ENCODE data around the gene PRPF38B. TPM values are rescaled to one million over a fixed set of nuclear protein-coding genes. Genes with fewer than 3 reads are reported as not detected.

The PRPF38B gene
- total RNA-seq, 1 donor from 2014 or later, result 54.7 TPM

DNA sequence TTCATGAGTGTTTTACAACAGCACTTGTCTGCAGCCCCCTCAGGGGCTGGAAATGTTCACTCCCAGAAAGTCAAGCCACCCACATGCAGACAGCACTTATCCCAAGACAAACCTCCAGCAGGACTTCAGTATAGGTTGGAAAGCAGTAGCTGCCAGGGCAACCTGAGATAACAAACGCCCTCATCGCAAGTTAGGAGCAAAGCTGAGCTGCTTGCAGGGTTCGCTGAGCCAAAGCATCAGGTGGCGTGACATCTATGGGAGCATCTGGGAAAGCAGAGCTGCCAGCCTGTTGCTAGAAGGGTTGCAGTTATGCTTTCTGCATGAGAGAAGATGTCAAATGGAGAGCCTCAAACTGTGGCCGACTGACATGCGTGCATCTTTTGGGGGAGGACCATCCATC, 50.1 kb downstream of the PRPF38B start:
- no peak overlapping the region for H3K27ac Mint-ChIP-seq
- no peaks in the 10 kb centered on the region for H3K27me3 Mint-ChIP-seq
- no peaks in the 10 kb centered on the region for H3K9me3 Mint-ChIP-seq (ENCODE audit: low read depth)
- H3K36me3 Mint-ChIP-seq (ENCODE audit: insufficient read depth), result no peaks in the 10 kb centered on the region
- no peak for DNase-seq (ENCODE audit: low spot score, unreplicated experiment)
- no peak for TF ChIP-seq CTCF (IDR thresholded peaks at IDR 0.05; ENCODE audit: unreplicated experiment)
- no peaks in the 10 kb centered on the region for H3K4me1 Mint-ChIP-seq (ENCODE audit: low read depth)
- no peak overlapping the region for H3K4me3 Mint-ChIP-seq (ENCODE audit: low read depth)

DNA sequence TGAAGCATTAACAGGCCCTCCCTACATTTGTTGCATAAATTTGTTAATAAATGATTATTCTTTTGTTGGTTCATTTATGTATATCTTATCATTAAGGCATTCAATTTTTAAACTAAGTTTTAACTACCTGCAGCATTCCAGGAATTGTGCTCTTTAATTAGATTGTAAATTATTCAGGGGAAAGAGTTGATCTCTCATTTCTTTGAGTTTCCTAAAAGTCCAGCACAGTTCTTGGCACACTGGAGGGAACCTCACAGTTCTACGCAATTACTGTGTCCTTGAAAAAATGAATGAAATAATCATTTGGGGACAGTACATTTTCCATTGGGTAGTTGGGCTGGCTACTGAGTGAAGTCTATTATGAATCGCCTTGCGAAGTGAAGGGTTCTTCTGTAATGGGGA, 53.9 kb downstream of the PRPF38B start:
- Mint-ChIP-seq H3K27me3 (no peaks in the 10 kb centered on the region), H3K27ac (peak overlapping the region; percentile 100), H3K9me3 (ENCODE audit: low read depth) (no peaks in the 10 kb centered on the region), H3K4me3 (ENCODE audit: low read depth) (peak overlapping the region; percentile 90), H3K36me3 (ENCODE audit: insufficient read depth) (peaks cover 8% of the 10 kb centered on the region), H3K4me1 (ENCODE audit: low read depth) (peaks cover 13% of the 10 kb centered on the region)
- TF ChIP-seq CTCF (IDR thresholded peaks at IDR 0.05; ENCODE audit: unreplicated experiment), result no peak
- DNase-seq (ENCODE audit: low spot score, unreplicated experiment), result no peak

GRCh38 chr1:108746382-108747170, 54.5 kb downstream of the PRPF38B start, which contains the start of gene STXBP3:
STXBP3 (plus strand) TSS chr1:108746674; CDS start chr1:108746738, 64 bp downstream.
- Mint-ChIP-seq H3K4me1 (ENCODE audit: low read depth) (peaks cover 13% of the 10 kb centered on the region), H3K9me3 (ENCODE audit: low read depth) (no peaks in the 10 kb centered on the region), H3K36me3 (ENCODE audit: insufficient read depth) (peaks cover 8% of the 10 kb centered on the region), H3K27me3 (no peaks in the 10 kb centered on the region), H3K4me3 (ENCODE audit: low read depth) (peak within 1 kb of the TSS; percentile 90), H3K27ac (peak within 1 kb of the TSS; percentile 100)
- peak; percentile 89 for TF ChIP-seq CTCF (IDR thresholded peaks at IDR 0.05; ENCODE audit: unreplicated experiment)
- peak; percentile 99 for DNase-seq (ENCODE audit: low spot score, unreplicated experiment)

GRCh38 chr1:108747171-108747850, 55.2 kb downstream of the PRPF38B start:
- Mint-ChIP-seq H3K36me3 (ENCODE audit: insufficient read depth) (peaks cover 8% of the 10 kb centered on the region), H3K4me1 (ENCODE audit: low read depth) (peaks cover 13% of the 10 kb centered on the region), H3K27me3 (no peaks in the 10 kb centered on the region), H3K27ac (peak overlapping the region; percentile 98), H3K9me3 (ENCODE audit: low read depth) (no peaks in the 10 kb centered on the region), H3K4me3 (ENCODE audit: low read depth) (peak overlapping the region; percentile 90)
- DNase-seq (ENCODE audit: low spot score, unreplicated experiment), result peak; percentile 21
- no peak for TF ChIP-seq CTCF (IDR thresholded peaks at IDR 0.05; ENCODE audit: unreplicated experiment)

- DNase-seq (ENCODE audit: low spot score, unreplicated experiment), result no peak
- H3K4me1 Mint-ChIP-seq (ENCODE audit: low read depth), result peaks cover 13% of the 10 kb centered on the region
- H3K27ac Mint-ChIP-seq, result peak overlapping the region; percentile 62
- H3K27me3 Mint-ChIP-seq, result no peaks in the 10 kb centered on the region
- no peaks in the 10 kb centered on the region for H3K9me3 Mint-ChIP-seq (ENCODE audit: low read depth)
- peaks cover 8% of the 10 kb centered on the region for H3K36me3 Mint-ChIP-seq (ENCODE audit: insufficient read depth)
- no peak for TF ChIP-seq CTCF (IDR thresholded peaks at IDR 0.05; ENCODE audit: unreplicated experiment)
- H3K4me3 Mint-ChIP-seq (ENCODE audit: low read depth), result peak overlapping the region; percentile 42
Observed at GRCh38 chr1:108747898-108748297, 55.8 kb downstream of the PRPF38B start.

All from progenitor cell of endocrine pancreas (in vitro differentiated cells).